Tibial artery (tissue), 4 donors: ENCODE data around the gene HOOK2.
A peak's percentile ranks its signal among the peaks of the same experiment; 100 is the strongest.

Experiments
- DNase-seq, 2 donors: peaks; one replicate each; pipeline ENCODE4 v3.0.0-alpha.2; 2019
- H3K27ac ChIP-seq, 2 donors: fragments of 200-600 bp; sonication (generic) in 1 of 2; 1 replicate in 1 of 2; 2 replicates in 1 of 2; pipeline ENCODE4 v1.5.1; 2018 to 2019; ENCODE audit warnings: mild to moderate bottlenecking in 1 of 2
- H3K27me3 ChIP-seq, 2 donors: fragments of 200-600 bp; sonication (generic) in 1 of 2; one replicate each; pipeline versions ENCODE4 v1.5.1 to v1.6.0; 2016 to 2019
- H3K36me3 ChIP-seq, 3 donors: fragments of 200-600 bp; sonication (generic) in 2 of 3; one replicate each; pipeline ENCODE4 v1.5.1; 2016 to 2019; ENCODE audit warnings: mild to moderate bottlenecking in 2 of 3
- H3K4me1 ChIP-seq, 4 donors: fragments of 200-600 bp; sonication (generic) in 2 of 4; 1 replicate in 3 of 4; 2 replicates in 1 of 4; pipeline ENCODE4 v1.5.1; 2016 to 2019
- H3K4me3 ChIP-seq, 2 donors: fragments of 200-600 bp; sonication (generic) in 1 of 2; 1 replicate in 1 of 2; 2 replicates in 1 of 2; pipeline ENCODE4 v1.5.1; 2018 to 2019; ENCODE audit warnings: mild to moderate bottlenecking in 2 of 2
- H3K9me3 ChIP-seq, 3 donors: fragments of 200-600 bp; sonication (generic) in 1 of 3; one replicate each; pipeline ENCODE4 v1.5.1; 2016 to 2019
- CTCF ChIP-seq, 2 experiments: fragments of 200-600 bp in 1 of 2; fragments of 450-650 bp in 1 of 2; IDR thresholded peaks; one replicate each; pipeline ENCODE4 v1.5.1; 2017 to 2019; ENCODE audit warnings: antibody characterized with exemption in 2 of 2, mild to moderate bottlenecking in 1 of 2, moderate library complexity in 1 of 2
- intact Hi-C: fragments of 100-400 bp; cut with DNase I; formaldehyde crosslinking; loops from one replicate; pipeline ENCODE4 v1.15.0; 2023; ENCODE audit warnings: low total_unique reads

Gene HOOK2

DNA sequence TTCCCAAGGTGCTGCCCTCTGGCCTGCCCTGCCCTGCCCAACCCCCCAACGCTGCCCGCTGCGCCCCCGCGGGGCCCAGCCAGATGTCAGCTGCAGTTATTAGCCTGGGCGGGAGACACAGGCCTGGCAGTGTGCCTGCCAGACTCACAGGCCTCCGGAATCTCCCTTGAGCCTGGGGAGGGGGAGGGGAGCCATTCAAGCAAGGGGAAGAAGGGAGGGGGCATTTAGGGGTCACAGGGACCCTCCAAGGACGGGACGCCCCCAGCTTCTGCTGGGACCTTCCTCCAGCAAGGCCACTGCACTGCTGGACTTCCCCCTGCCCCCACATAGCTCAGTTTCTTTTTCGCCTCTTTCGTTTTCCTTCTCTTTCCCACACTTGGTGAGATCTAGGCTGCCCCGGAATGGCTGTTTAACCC, 13.3 kb upstream of the HOOK2 start:
- no peak for TF ChIP-seq CTCF (IDR thresholded peaks at IDR 0.05)
- no peaks in the 10 kb centered on the region for H3K27me3 ChIP-seq
- peaks cover 4 to 64% (median 58%) of the 10 kb centered on the region in 4 donors for H3K4me1 ChIP-seq
- intact Hi-C loops = no loop called here
- peak overlapping the region; percentile 86 to 96 for H3K4me3 ChIP-seq
- H3K27ac ChIP-seq = peak overlapping the region; percentile 98 to 99
- H3K9me3 ChIP-seq = no peaks in the 10 kb centered on the region
- H3K36me3 ChIP-seq = peaks cover 0 to 13% (median 9%) of the 10 kb centered on the region in 3 donors
- peak; percentile 86 to 93 for DNase-seq

GRCh38 chr19:12788042-12788681, 12.8 kb upstream of the HOOK2 start:
- peak overlapping the region; percentile 86 to 96 for H3K4me3 ChIP-seq
- H3K27me3 ChIP-seq = no peaks in the 10 kb centered on the region
- H3K4me1 ChIP-seq = peaks cover 5 to 70% (median 63%) of the 10 kb centered on the region in 4 donors
- intact Hi-C loops = no loop called here
- peaks cover 0 to 13% (median 9%) of the 10 kb centered on the region in 3 donors for H3K36me3 ChIP-seq
- no peaks in the 10 kb centered on the region for H3K9me3 ChIP-seq
- H3K27ac ChIP-seq = peak overlapping the region; percentile 98 to 99
- TF ChIP-seq CTCF (IDR thresholded peaks at IDR 0.05) = no peak
- no peak for DNase-seq

GRCh38 chr19:12787458-12787857, 12.1 kb upstream of the HOOK2 start:
- peaks cover 0 to 6% (median 5%) of the 10 kb centered on the region in 3 donors for H3K36me3 ChIP-seq
- H3K27me3 ChIP-seq = no peaks in the 10 kb centered on the region
- intact Hi-C loops = no loop called here
- TF ChIP-seq CTCF (IDR thresholded peaks at IDR 0.05) = no peak
- DNase-seq = no peak
- H3K9me3 ChIP-seq = no peaks in the 10 kb centered on the region
- peak overlapping the region; percentile 98 to 99 for H3K27ac ChIP-seq
- H3K4me1 ChIP-seq = peaks cover 5 to 75% (median 68%) of the 10 kb centered on the region in 4 donors
- no peak overlapping the region for H3K4me3 ChIP-seq

DNA sequence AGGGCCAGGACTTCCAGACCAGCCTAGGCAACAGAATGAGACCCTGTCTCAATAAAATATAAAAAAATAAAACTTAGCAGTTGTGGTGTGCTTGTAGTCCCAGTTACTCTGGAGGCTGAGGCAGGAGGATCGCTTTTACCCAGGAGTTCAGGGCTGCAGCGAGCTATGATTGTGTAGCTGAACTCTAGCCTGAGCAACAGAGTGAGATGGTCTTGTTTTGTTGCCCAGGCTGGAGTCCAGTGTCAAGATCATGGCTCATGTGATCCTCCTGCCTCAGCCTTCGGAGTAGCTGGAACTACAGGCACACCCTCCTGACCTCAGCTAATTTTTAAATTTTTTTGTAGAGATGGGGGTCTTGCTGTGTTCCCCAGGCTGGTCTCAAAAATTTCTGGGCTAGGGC, 11.6 kb upstream of the HOOK2 start:
- DNase-seq = no peak
- H3K27ac ChIP-seq = peak overlapping the region; percentile 98 to 99
- H3K4me3 ChIP-seq = no peak overlapping the region
- no peaks in the 10 kb centered on the region for H3K27me3 ChIP-seq
- no peaks in the 10 kb centered on the region for H3K9me3 ChIP-seq
- H3K4me1 ChIP-seq = peaks cover 5 to 77% (median 71%) of the 10 kb centered on the region in 4 donors
- peaks cover 0 to 1% (median under 1%) of the 10 kb centered on the region in 3 donors for H3K36me3 ChIP-seq
- intact Hi-C loops = no loop called here
- no peak for TF ChIP-seq CTCF (IDR thresholded peaks at IDR 0.05)

DNA sequence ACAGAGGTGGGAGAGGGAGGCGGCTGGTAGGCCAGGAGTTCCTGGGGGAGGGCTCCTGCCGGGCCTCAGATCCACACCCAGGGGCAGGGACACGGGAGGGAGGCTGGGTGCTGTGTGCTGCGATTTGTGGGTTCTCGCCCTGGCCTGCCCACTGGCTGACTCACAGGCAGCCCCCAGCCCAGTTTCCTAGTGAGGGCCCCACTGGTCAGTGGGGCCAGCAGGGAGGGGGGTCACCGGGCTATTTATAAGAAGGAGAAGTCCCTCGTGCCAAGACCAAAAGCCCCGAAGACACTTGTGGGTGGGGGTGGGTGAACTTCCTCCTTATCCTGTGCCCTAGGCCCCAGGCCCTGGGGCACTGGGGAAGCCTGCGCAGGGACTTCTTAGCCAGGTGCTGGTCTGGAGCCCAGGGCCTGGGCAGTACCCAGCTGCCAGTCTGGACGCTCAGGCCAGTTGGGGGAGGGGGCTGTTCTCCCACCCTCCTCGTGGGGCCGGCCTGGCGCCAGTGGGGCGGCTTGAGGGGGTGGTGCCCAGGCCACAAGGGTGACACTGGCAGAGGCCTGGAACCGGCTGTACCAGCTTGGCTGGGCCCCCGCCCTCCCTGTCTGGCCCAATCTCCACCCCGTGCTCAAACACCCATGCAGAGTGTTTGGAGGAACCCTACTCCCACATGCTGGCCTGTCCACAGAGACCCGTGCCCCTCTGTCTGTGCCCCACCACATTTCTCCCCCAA, 11.0 kb upstream of the HOOK2 start:
- intact Hi-C loops = no loop called here
- H3K4me3 ChIP-seq = no peak overlapping the region
- peak; percentile 79 to 95 for DNase-seq
- no peaks in the 10 kb centered on the region for H3K9me3 ChIP-seq
- H3K27me3 ChIP-seq = no peaks in the 10 kb centered on the region
- TF ChIP-seq CTCF (IDR thresholded peaks at IDR 0.05) = no peak
- no peaks in the 10 kb centered on the region for H3K36me3 ChIP-seq
- peaks cover 5 to 80% (median 73%) of the 10 kb centered on the region in 4 donors for H3K4me1 ChIP-seq
- H3K27ac ChIP-seq = peak overlapping the region; percentile 98 to 99
